Astrocyte (in vitro differentiated cells and primary cell): ENCODE measurements around the gene ANKRD18B. TPM values are rescaled to one million over a fixed set of nuclear protein-coding genes. Genes with fewer than 3 reads are reported as not detected.
"Not testable (repeated sequence)": the region's sequence is repeated elsewhere in the genome, so short reads cannot be mapped to it uniquely, and the experiment has no call there.

ENCODE experiments used
- DNase-seq: peaks from one replicate; pipeline ENCODE4 v3.0.0-alpha.2; 2010; ENCODE audit warnings: low read depth
- FAIRE-seq: peaks from 2 replicates; lab custom pipeline; 2011; peaks lifted over from hg19 to GRCh38; lab: Jason Lieb, UNC
- H2AFZ ChIP-seq: 2 replicates; pipeline ENCODE4 v1.6.0; 2012; ENCODE audit warnings: low read depth, low read length, inconsistent platforms
- H3K27ac ChIP-seq: 2 replicates; pipeline ENCODE4 v1.5.1; 2011; ENCODE audit warnings: low read depth, low read length, inconsistent platforms
- H3K27me3 ChIP-seq: 2 replicates; pipeline ENCODE4 v1.6.0; 2011; ENCODE audit warnings: low read length, inconsistent platforms; ENCODE audit not compliant: insufficient read depth
- H3K36me3 ChIP-seq: 2 replicates; pipeline ENCODE4 v1.5.1; 2011; ENCODE audit warnings: low read length, inconsistent platforms; ENCODE audit not compliant: insufficient read depth
- H3K4me1 ChIP-seq: 2 replicates; pipeline ENCODE4 v1.5.1; 2011; ENCODE audit warnings: low read length, inconsistent platforms; ENCODE audit not compliant: insufficient read depth
- H3K4me2 ChIP-seq: 2 replicates; pipeline ENCODE4 v1.6.0; 2012; ENCODE audit warnings: low read length, inconsistent platforms
- H3K4me3 ChIP-seq: 2 replicates; pipeline ENCODE4 v1.5.1; 2011; ENCODE audit warnings: low read depth, mild to moderate bottlenecking, low read length, inconsistent platforms; ENCODE audit not compliant: insufficient read depth
- H3K79me2 ChIP-seq: 2 replicates; pipeline ENCODE4 v1.6.0; 2012; ENCODE audit warnings: mild to moderate bottlenecking, low read length, inconsistent platforms; ENCODE audit not compliant: insufficient read depth
- H3K9ac ChIP-seq: 2 replicates; pipeline ENCODE4 v1.6.0; 2012; ENCODE audit warnings: mild to moderate bottlenecking, low read length, inconsistent platforms
- H3K9me3 ChIP-seq: 2 replicates; pipeline ENCODE4 v1.5.1; 2012; ENCODE audit warnings: low read depth, mild to moderate bottlenecking, low read length, inconsistent platforms; ENCODE audit not compliant: insufficient read depth
- H4K20me1 ChIP-seq: 2 replicates; pipeline ENCODE4 v1.6.0; 2012; ENCODE audit warnings: low read length, inconsistent platforms; ENCODE audit not compliant: insufficient read depth
- H3K27ac Mint-ChIP-seq: one replicate; pipeline ENCODE4 v1.8.0; 2021; ENCODE audit warnings: mild to moderate bottlenecking, mixed read lengths; ENCODE audit not compliant: unreplicated experiment
- H3K27me3 Mint-ChIP-seq: one replicate; pipeline ENCODE4 v1.8.0; 2021; ENCODE audit warnings: low read depth, mixed read lengths; ENCODE audit not compliant: unreplicated experiment
- H3K36me3 Mint-ChIP-seq: one replicate; pipeline ENCODE4 v1.8.0; 2021; ENCODE audit warnings: low read depth, mixed read lengths; ENCODE audit not compliant: unreplicated experiment
- H3K4me1 Mint-ChIP-seq: one replicate; pipeline ENCODE4 v1.8.0; 2021; ENCODE audit warnings: low read depth, mixed read lengths; ENCODE audit not compliant: unreplicated experiment
- H3K4me3 Mint-ChIP-seq: one replicate; pipeline ENCODE4 v1.8.0; 2021; ENCODE audit warnings: mild to moderate bottlenecking, moderate library complexity, mixed read lengths; ENCODE audit not compliant: unreplicated experiment
- H3K9me3 Mint-ChIP-seq: one replicate; pipeline ENCODE4 v1.8.0; 2021; ENCODE audit warnings: mild to moderate bottlenecking, mixed read lengths; ENCODE audit not compliant: unreplicated experiment
- EZH2 ChIP-seq: IDR thresholded peaks from 2 replicates; pipeline ENCODE4 v1.6.1; 2012; ENCODE audit warnings: mild to moderate bottlenecking, low read length, inconsistent platforms; ENCODE audit not compliant: insufficient read depth
- total RNA-seq: library from RNA; stranded (reverse); gene quantifications from 2 replicates; pipeline ENCODE4 v1.2.1, GENCODE V29; 2021
- TF ChIP-seq, protein P1 (sequence below): IDR thresholded peaks from 2 replicates; pipeline ENCODE4 v1.5.1; 2011; ENCODE audit warnings: low read depth, mild to moderate bottlenecking, inconsistent platforms, low read length, moderate library complexity; ENCODE audit not compliant: insufficient read depth

ANKRD18B gene
- total RNA-seq, 1 donor from 2014 or later = 6.3 TPM

DNA sequence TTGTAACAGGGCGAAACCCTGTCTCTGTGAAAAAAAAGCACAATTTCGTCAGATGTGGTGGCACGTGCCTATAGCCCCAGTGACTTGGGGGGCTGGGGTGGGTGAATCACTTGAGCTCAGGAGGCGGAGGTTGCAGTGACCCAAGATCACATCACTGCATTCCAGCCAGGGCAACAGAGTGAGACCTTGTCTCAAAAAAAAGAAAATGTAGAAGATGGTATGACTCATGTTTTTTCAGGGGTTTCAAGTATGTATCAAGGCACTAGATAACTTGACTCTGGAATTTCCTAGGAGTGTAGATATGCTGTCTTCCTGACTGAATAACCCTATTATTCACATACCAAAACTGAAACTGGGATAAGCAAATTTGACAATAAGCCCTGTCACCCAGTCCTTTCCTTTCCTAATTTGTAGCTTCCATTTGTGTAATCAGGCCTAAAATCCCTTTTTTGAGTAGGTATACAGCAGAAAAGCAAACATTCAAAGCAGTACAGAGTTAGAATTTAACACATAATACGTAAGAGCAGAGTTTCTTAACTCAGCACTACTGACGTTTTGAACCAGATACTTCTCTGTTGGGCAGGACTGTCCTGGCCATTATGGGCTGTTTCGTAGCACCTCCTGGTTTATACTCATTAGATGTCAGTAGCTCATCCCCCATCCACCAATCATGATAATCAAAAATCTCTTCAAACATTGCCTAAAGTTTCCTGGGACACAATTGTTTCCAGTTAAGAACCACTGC is 17.3 kb upstream of the ANKRD18B start:
- peak overlapping the region; percentile 57 for H3K4me3 Mint-ChIP-seq

DNA sequence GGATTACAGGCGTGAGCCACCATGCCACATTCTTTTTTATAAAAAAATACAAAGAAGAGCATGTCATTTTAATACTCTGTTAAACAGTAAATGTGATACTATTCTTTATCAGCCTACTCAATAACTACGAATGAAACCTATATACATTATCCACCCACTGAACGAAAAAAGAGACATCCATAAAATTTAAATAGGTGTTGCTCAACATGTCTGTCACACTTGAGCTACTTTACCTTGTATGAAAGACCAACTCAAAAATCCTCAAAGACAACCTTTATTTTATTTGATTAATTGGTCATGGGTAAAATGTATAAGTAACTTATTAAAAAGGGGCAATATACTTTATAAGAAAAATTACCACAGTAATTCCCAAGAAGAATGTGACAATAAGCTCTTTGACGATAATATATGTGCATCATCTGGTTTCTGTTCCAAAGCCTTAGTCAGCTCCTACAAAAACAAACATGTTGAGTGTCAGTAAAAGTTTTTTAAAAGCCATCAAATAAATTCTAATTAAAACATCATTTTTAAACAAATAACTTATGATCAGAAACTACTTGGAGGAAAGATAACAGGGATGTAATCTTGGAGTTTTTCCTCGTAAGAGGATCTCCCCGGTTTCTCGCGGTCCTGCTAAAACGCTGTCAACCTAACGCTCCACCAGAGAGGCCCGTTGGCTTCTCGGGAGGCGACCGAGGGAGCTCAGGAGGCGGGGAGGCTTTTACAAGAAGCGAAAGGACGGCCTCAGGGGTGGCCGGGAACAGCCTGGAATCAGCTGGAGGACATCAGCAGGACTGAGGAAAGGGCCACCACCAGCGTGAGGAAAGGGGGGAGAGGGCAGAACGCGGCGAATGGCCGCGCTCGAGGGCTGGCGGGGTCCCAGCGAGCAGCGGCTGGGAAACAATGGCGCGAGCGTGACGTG is 13.5 kb upstream of the ANKRD18B start:
- Mint-ChIP-seq H3K9me3 (no peaks in the 10 kb centered on the region), H3K36me3 (peaks cover 3% of the 10 kb centered on the region), H3K27ac (peak overlapping the region; percentile 99), H3K4me1 (peaks cover 15% of the 10 kb centered on the region), H3K4me3 (peak overlapping the region; percentile 93), H3K27me3 (no peaks in the 10 kb centered on the region)
- H3K9ac ChIP-seq = peak overlapping the region; percentile 92
- FAIRE-seq (no peak), DNase-seq (peak; percentile 42)
- no peaks in the 10 kb centered on the region for H4K20me1 ChIP-seq
- TF ChIP-seq, protein P1, sequence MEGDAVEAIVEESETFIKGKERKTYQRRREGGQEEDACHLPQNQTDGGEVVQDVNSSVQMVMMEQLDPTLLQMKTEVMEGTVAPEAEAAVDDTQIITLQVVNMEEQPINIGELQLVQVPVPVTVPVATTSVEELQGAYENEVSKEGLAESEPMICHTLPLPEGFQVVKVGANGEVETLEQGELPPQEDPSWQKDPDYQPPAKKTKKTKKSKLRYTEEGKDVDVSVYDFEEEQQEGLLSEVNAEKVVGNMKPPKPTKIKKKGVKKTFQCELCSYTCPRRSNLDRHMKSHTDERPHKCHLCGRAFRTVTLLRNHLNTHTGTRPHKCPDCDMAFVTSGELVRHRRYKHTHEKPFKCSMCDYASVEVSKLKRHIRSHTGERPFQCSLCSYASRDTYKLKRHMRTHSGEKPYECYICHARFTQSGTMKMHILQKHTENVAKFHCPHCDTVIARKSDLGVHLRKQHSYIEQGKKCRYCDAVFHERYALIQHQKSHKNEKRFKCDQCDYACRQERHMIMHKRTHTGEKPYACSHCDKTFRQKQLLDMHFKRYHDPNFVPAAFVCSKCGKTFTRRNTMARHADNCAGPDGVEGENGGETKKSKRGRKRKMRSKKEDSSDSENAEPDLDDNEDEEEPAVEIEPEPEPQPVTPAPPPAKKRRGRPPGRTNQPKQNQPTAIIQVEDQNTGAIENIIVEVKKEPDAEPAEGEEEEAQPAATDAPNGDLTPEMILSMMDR = no peak
- TF ChIP-seq EZH2 = no peak
- peaks cover 10% of the 10 kb centered on the region for H3K4me1 ChIP-seq
- no peaks in the 10 kb centered on the region for H3K36me3 ChIP-seq
- H3K4me2 ChIP-seq = peak overlapping the region; percentile 86
- no peaks in the 10 kb centered on the region for H3K79me2 ChIP-seq
- no peaks in the 10 kb centered on the region for H3K27me3 ChIP-seq
- H3K27ac ChIP-seq = peak overlapping the region; percentile 97
- peak overlapping the region; percentile 72 for H3K4me3 ChIP-seq
- no peaks in the 10 kb centered on the region for H3K9me3 ChIP-seq
- peak overlapping the region; percentile 93 for H2AFZ ChIP-seq

More for the DNA sequence above, 17.3 kb upstream of the ANKRD18B start:
- peak overlapping the region; percentile 77 for H3K9ac ChIP-seq
- H3K27ac ChIP-seq = peak overlapping the region; percentile 89
- peak; percentile 98 for DNase-seq
- peak; percentile 100 for FAIRE-seq
- H3K27me3 Mint-ChIP-seq = no peaks in the 10 kb centered on the region
- no peaks in the 10 kb centered on the region for H3K9me3 ChIP-seq
- H3K4me1 ChIP-seq = peaks cover 10% of the 10 kb centered on the region
- no peaks in the 10 kb centered on the region for H4K20me1 ChIP-seq
- H3K36me3 ChIP-seq = no peaks in the 10 kb centered on the region
- H2AFZ ChIP-seq = peak overlapping the region; percentile 1
- H3K27ac Mint-ChIP-seq = peak overlapping the region; percentile 98
- H3K27me3 ChIP-seq = no peaks in the 10 kb centered on the region
- H3K4me2 ChIP-seq = peak overlapping the region; percentile 84
- no peaks in the 10 kb centered on the region for H3K9me3 Mint-ChIP-seq
- H3K79me2 ChIP-seq = no peaks in the 10 kb centered on the region
- peaks cover 14% of the 10 kb centered on the region for H3K4me1 Mint-ChIP-seq
- peak overlapping the region; percentile 63 for H3K4me3 ChIP-seq
- no peaks in the 10 kb centered on the region for H3K36me3 Mint-ChIP-seq
- TF ChIP-seq, protein P1 = no peak

DNA sequence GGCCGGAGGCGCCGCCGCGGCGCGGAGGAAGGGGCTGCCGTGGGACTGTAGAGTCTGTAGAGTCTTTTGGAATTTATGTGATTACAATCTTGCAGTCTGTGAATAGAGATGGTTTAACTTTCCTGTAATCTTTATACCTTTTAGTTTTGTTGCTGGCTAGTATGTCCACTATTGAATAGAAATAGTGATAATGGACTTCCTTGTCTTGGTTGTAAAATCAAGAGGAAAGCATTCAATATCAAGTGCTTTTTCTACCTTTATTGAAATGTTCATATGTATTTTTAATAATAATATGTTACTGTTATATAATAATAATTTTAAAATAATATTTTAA is 12.9 kb upstream of the ANKRD18B start:
- not testable (repeated sequence) for FAIRE-seq, DNase-seq, H3K9me3 ChIP-seq, H3K27me3 ChIP-seq, H3K36me3 Mint-ChIP-seq, H3K27me3 Mint-ChIP-seq, H3K36me3 ChIP-seq, H3K79me2 ChIP-seq, H3K9me3 Mint-ChIP-seq, H4K20me1 ChIP-seq, H3K4me1 ChIP-seq
- peaks cover 17% of the 10 kb centered on the region for H3K4me1 Mint-ChIP-seq
- peak overlapping the region; percentile 93 for H3K4me3 Mint-ChIP-seq
- peak overlapping the region; percentile 99 for H3K27ac Mint-ChIP-seq
- Histone ChIP-seq H2AFZ (peak overlapping the region; percentile 93), H3K4me3 (peak overlapping the region; percentile 72), H3K9ac (peak overlapping the region; percentile 92), H3K27ac (peak overlapping the region; percentile 97), H3K4me2 (peak overlapping the region; percentile 86)

DNA sequence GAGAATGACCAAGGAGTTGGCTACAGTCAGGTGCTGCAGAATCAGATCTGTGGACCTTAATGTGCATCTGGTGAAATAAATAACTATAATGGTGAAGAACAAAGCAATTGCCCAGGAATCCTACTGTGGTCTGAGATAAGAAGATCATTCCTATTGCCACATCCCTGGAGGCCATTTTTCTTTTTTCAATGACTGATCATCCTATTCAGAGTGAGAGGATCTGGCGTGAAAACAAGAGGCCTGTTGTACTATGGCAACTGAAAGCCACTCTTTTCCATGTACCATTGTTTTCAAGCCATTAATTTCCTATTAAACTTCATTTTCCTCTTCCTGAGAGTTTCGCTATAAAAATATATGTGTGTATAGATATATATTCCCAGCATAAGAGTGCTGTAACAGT is 11.5 kb upstream of the ANKRD18B start:
- not testable (repeated sequence) for FAIRE-seq, H3K4me3 Mint-ChIP-seq, H3K4me1 Mint-ChIP-seq

More for the DNA sequence above, 11.5 kb upstream of the ANKRD18B start:
- peak; percentile 47 for DNase-seq
- H3K9me3 Mint-ChIP-seq, H3K27ac Mint-ChIP-seq, H3K36me3 ChIP-seq, H4K20me1 ChIP-seq, H2AFZ ChIP-seq, H3K27me3 ChIP-seq, H3K27ac ChIP-seq, H3K79me2 ChIP-seq, H3K4me1 ChIP-seq, H3K4me3 ChIP-seq, H3K9ac ChIP-seq, H3K27me3 Mint-ChIP-seq, H3K9me3 ChIP-seq, H3K4me2 ChIP-seq, H3K36me3 Mint-ChIP-seq: not testable (repeated sequence)
